NCI-H1092 (cell line): ENCODE data around the gene KLF11.
"Not testable (repeated sequence)": the region's sequence is repeated elsewhere in the genome, so short reads cannot be mapped to it uniquely, and the experiment has no call there.

Source experiments
- DNase-seq: peaks from one replicate; lab custom pipeline; 2025; lab: John Stamatoyannopoulos, UW

Gene KLF11

GRCh38 chr2:10026940-10027569, 16.3 kb upstream of the KLF11 start:
- no peak for DNase-seq

- no peak for DNase-seq
Observed at GRCh38 chr2:10027660-10028330, 15.6 kb upstream of the KLF11 start.

DNA sequence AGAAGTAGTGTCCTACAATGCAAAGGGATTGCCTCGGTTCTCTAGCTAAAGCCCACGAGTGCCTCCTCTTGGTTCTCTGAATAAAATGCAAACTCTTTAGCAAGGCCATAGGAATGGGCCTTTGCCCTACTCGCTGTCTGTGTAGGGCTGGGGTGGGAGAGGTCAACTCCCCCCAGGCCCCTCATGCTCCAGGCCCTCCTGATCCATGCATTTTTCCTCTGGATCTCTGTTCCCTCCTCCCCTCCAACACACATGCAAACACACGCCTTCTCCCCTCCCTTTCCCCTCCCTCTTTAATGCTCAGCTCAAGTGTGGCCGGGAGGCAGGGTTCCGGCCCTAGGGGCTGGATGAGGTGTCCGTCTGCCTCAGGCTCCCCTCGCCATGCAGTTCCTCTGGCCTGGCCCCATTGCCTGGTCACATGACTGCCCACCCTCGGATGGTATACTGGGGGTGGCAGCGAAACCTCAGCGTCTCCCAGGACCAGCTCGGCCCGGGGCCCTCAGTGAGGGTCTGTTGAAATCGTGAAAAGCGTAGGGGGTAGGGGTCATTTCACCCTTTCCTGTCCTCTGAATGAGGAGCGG, 14.9 kb upstream of the KLF11 start:
- DNase-seq, result no peak

GRCh38 chr2:10028988-10029874, 14.1 kb upstream of the KLF11 start:
- no peak for DNase-seq

DNA sequence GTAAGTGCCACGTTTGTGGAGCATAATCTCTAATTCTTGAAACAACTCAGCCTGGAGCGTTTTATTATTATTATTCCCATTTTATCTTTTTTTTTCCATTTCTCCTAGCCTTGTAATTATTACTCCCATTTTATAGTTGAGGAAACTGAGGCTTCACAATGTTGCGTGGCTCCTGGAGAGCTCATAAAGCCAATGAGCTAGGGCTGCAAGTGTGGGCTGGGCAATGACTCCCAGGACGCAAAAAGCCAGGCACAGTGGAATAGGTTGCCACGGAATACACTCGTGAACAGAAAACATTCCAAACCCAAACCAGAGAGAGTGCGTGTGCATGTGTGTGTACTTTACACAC, 13.5 kb upstream of the KLF11 start:
- DNase-seq, result no peak

GRCh38 chr2:10030311-10030736, 13.0 kb upstream of the KLF11 start:
- DNase-seq, result no peak

DNA sequence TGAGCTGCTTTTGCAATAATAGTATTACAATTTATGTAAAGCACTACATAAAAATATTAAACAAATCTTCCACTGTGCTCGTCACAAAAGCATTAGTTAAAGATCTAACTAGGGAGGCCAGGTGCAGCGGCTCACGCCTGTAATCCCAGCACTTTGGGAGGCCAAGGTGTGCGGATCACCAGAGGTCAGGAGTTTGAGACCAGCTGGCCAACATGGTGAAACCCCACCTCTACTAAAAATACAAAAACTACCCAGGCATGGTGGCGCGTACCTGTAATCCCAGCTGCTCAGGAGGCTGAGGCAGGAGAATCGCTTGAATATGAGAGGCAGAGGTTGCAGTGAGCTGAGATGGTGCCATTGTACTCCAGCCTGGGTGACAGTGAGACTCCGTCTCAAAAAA, 12.6 kb upstream of the KLF11 start:
- not testable (repeated sequence) for DNase-seq

- no peak for DNase-seq
Observed at GRCh38 chr2:10031886-10032745, 11.2 kb upstream of the KLF11 start.

DNA sequence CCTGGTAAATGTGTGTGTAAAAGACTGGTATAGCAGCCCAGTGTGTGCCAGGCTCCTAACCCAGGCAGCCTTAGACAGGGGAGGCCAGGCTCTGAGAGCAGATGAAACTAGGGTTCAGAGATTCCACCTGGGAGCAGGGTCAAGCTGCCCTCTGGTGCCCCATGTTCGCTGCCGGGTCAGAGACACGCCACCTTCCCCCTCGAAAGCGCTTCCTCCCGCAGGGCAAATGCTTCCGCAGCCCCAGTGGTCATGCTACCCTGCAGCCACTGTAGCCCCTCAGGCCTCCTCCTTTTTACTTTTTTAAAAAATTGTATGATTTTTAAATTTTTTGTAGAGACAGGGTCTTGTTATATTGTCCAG, 10.6 kb upstream of the KLF11 start:
- DNase-seq, result no peak

GRCh38 chr2:10033251-10034006, 9.9 kb upstream of the KLF11 start:
- no peak for DNase-seq

GRCh38 chr2:10034333-10035052, 8.9 kb upstream of the KLF11 start:
- DNase-seq, result no peak

GRCh38 chr2:10035053-10035422, 8.3 kb upstream of the KLF11 start:
- DNase-seq, result no peak

DNA sequence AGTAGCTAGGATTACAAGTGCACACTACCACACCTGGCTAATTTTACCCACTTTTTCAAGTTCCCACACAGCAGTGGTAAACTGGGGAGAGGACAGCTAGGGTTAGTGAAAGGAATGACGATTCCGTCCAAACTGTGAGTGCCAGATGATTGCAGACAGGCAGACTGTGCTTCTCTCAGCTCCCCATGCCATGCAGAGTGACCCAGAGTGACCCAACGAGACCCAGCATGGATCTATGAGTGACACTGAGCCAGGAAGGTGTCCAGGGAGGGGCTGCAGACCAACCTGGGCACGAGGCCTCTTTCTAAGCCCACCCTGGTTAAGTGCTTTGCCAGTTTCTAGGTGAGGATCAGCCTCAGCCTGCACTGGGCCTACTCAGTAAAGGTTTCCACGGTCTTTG, 7.7 kb upstream of the KLF11 start:
- no peak for DNase-seq

GRCh38 chr2:10036095-10036884, 7.1 kb upstream of the KLF11 start:
- DNase-seq, result no peak

DNA sequence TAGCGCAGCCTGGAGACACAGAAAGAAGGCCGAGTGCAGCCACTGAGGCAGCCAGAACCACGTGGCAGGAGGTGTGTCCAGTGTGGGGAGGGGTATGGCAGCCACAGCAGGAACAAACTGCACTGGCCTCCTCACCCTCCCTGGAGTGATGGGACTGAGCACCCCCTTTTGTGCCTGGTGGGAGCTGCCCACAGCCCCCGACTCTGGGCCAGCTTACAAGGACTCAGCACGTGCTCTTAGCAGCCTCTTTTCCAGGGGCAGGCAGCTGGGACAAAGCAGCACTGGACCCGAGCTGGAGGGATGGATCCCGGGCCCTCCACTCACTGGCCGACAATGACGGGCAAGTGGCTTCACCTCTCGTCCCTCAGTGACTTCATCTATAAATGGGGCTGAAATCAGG, 5.2 kb upstream of the KLF11 start:
- no peak for DNase-seq

DNA sequence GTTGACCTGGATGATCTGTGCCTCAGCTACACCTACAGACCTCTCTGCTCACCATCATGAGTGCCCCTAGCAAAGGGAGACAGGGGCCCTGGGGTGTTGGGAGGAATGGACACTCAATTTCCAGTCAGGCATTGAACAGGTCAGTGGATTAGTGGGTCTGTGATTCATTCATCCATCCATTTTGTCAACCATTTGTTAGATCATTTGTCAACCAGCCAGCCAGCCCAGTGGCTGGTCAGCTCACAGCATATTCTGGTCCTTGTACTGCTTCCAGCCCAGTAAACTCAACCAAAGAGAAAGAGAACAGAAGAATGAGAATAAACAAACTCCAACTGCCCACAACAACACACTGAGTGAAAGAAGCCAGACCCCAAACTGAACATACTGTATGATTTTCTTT, 4.6 kb upstream of the KLF11 start:
- DNase-seq, result no peak

GRCh38 chr2:10039658-10040410, 3.5 kb upstream of the KLF11 start:
- DNase-seq, result no peak

DNA sequence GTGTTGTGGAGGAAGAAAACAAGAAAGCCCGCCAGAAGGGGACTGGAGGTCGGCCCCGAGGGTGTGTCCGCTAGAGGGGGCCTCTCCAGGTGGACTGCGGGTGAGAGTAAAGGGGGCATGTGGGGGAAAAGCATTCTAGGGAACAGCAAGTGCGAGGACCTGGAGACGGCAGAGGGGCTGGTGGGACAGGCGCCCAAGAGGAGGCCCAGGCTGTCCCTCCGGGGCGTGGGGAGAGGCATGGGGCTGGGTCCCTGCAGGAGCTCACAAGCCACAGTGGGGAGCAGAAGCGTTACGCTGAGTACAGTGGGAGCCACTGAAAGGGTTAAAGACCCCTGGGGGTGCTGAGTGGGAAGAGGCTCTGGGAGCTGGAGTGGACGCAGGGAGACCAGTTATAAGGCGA, 1.6 kb upstream of the KLF11 start:
- DNase-seq, result no peak
